ENCODE measurements around the gene WDR76.
"Not testable (repeated sequence)": the region's sequence is repeated elsewhere in the genome, so short reads cannot be mapped to it uniquely, and the experiment has no call there.

Gene WDR76

DNA sequence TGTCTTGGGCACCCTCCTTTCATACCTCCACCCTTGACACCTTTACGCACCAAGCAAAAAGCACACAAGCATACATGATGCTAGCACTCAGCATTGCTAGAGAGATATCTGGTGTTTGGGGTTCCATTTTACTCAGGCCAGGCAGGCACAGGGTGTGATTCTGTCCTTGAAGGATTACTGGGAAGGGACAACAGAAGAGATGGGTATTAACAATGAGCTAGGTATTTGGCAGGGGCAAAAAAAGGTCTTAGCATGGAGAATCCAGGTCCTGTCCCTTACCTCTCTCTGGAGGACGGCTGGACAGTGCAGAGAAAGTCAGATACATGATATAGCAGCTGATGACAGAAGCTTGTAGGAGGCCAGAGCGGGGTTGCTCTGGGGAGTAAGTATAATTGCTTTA lies 30.2 kb upstream of the WDR76 start:
- H3K27me3 ChIP-seq (replicated peaks; ENCODE audit: control insufficient read depth, insufficient read depth, low read length) = no peaks in the 10 kb centered on the region
- no peak for DNase-seq (ENCODE audit: extremely low read depth, insufficient read length)
- peaks cover 22% of the 10 kb centered on the region for H3K36me3 ChIP-seq (ENCODE audit: control insufficient read depth, insufficient read depth, low read length)

DNA sequence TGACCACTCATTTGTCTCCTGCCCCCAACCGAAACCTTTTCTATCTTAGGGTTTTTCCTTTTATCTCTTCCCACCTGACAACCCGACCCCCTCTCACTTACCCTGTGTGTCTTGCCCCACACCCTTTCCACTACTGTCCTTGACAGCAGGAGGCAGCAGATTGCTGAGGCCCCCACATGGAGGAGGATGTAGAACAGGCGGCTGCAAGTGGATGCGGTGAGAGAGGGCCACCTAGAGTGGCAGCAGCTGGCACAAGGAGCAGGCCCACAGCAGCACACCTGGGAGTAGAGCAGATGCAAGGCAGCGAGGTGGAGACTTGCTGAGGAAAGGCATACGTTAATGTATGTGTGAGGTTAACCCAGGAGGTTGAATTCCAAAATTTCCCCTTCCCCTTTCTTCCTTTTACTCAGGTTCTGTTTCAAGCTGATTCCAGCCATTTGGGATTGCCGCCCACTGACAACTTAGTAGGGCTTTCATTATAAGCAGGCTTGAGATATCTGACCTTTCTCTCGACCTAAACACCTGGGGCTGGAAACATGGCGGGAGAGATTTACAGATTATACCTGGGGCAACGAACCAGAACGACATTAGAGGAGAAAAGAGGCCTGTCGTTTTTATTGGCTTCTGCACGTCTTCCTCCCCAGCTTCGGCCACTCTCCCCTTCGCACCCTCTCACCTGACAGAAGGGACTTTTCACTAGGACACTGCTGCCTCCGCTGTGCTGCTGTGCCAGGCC lies 27.4 kb upstream of the WDR76 start:
- no peaks in the 10 kb centered on the region for H3K27me3 ChIP-seq (replicated peaks; ENCODE audit: control insufficient read depth, insufficient read depth, low read length)
- DNase-seq (ENCODE audit: extremely low read depth, insufficient read length) = no peak
- H3K4me3 ChIP-seq (replicated peaks; ENCODE audit: low read depth, low read length) = no peak overlapping the region
- H3K36me3 ChIP-seq (ENCODE audit: control insufficient read depth, insufficient read depth, low read length) = peaks cover 22% of the 10 kb centered on the region
- TF ChIP-seq CTCF (IDR thresholded peaks at IDR 0.05; ENCODE audit: insufficient read depth, low read length, poor library complexity, severe bottlenecking) = peak; percentile 44

More for the DNA sequence above, 30.2 kb upstream of the WDR76 start:
- H3K4me3 ChIP-seq (replicated peaks; ENCODE audit: low read depth, low read length) = no peak overlapping the region
- TF ChIP-seq CTCF (IDR thresholded peaks at IDR 0.05; ENCODE audit: insufficient read depth, low read length, poor library complexity, severe bottlenecking) = no peak

GRCh38 chr15:43799945-43800285 lies 26.9 kb upstream of the WDR76 start, which contains the start of gene SERINC4:
SERINC4 (minus strand) TSS chr15:43800220; CDS start chr15:43799986, 234 bp downstream.
- Histone ChIP-seq H3K36me3 (ENCODE audit: control insufficient read depth, insufficient read depth, low read length) (peaks cover 21% of the 10 kb centered on the region), H3K27me3 (replicated peaks; ENCODE audit: control insufficient read depth, insufficient read depth, low read length) (no peaks in the 10 kb centered on the region), H3K4me3 (replicated peaks; ENCODE audit: low read depth, low read length) (peak within 1 kb of the TSS; percentile 92)
- TF ChIP-seq CTCF (IDR thresholded peaks at IDR 0.05; ENCODE audit: insufficient read depth, low read length, poor library complexity, severe bottlenecking) = no peak
- no peak for DNase-seq (ENCODE audit: extremely low read depth, insufficient read length)

GRCh38 chr15:43800286-43801141 lies 26.3 kb upstream of the WDR76 start, which contains the start of gene HYPK:
HYPK (plus strand) TSS chr15:43800599; CDS start chr15:43800623, 24 bp downstream.
- no peak for TF ChIP-seq CTCF (IDR thresholded peaks at IDR 0.05; ENCODE audit: insufficient read depth, low read length, poor library complexity, severe bottlenecking)
- H3K4me3 ChIP-seq (replicated peaks; ENCODE audit: low read depth, low read length) = peak within 1 kb of the TSS; percentile 92
- H3K27me3 ChIP-seq (replicated peaks; ENCODE audit: control insufficient read depth, insufficient read depth, low read length) = no peaks in the 10 kb centered on the region
- DNase-seq (ENCODE audit: extremely low read depth, insufficient read length) = peak; percentile 90
- peaks cover 18% of the 10 kb centered on the region for H3K36me3 ChIP-seq (ENCODE audit: control insufficient read depth, insufficient read depth, low read length)

GRCh38 chr15:43802676-43803075 lies 24.1 kb upstream of the WDR76 start:
- H3K4me3 ChIP-seq (replicated peaks; ENCODE audit: low read depth, low read length); H3K27me3 ChIP-seq (replicated peaks; ENCODE audit: control insufficient read depth, insufficient read depth, low read length); DNase-seq (ENCODE audit: extremely low read depth, insufficient read length): not testable (repeated sequence)
- H3K36me3 ChIP-seq (ENCODE audit: control insufficient read depth, insufficient read depth, low read length) = peaks cover 20% of the 10 kb centered on the region

DNA sequence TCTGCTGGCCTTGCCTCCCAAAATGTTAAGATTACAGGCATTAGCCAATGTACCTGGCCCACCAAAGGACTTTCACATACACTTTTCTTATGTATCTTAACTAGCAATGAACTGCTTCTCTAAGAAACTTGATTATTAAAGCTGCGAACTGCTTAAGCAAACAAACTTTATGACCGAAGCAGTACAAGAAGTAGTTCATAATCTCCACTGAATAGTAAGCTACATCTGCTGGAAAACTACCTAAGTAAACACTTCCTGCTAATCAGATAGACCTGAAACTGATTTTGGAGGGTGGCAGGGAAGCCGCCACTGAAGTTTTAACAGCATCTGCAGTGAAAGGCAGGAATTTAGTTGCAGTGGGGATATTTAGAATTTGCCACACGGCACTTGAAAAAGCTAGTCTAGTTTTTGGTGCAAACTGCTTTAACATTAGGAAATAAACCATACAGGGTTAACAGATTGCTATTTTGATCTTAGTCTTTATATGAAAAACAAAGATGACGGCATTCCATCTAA lies 18.3 kb upstream of the WDR76 start:
- no peak overlapping the region for H3K4me3 ChIP-seq (replicated peaks; ENCODE audit: low read depth, low read length)
- DNase-seq (ENCODE audit: extremely low read depth, insufficient read length) = no peak
- no peak for TF ChIP-seq CTCF (IDR thresholded peaks at IDR 0.05; ENCODE audit: insufficient read depth, low read length, poor library complexity, severe bottlenecking)
- peaks cover 20% of the 10 kb centered on the region for H3K36me3 ChIP-seq (ENCODE audit: control insufficient read depth, insufficient read depth, low read length)
- no peaks in the 10 kb centered on the region for H3K27me3 ChIP-seq (replicated peaks; ENCODE audit: control insufficient read depth, insufficient read depth, low read length)
